Measurements from ENCODE around the gene RASGRF2. TPM values are rescaled to one million over a fixed set of nuclear protein-coding genes. Genes with fewer than 3 reads are reported as not detected.

The RASGRF2 gene
- total RNA-seq, 4 donors from 2014 or later = 3.8 to 9.1 (median 5.3) TPM

DNA sequence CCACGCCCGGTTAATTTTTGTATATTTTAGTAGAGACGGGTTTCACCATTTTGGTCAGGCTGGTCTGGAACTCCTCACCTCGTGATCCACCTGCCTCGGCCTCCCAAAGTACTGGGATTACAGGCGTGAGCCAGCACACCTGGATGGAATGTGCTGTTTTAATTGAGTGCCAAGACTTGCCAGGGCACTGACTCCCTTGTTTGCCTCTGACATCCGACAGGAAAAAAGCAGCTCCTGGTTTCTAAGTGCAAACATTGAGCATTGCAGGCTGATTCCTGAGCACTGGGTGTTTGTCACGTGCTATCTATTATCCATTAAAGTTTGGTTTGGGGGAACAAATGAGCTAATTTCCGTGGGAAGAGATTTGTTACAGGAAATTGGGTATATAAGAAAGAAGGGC, 202.3 kb downstream of the RASGRF2 start:
- TF ChIP-seq POLR2A (IDR thresholded peaks at IDR 0.05) (no peak), EP300 (IDR thresholded peaks at IDR 0.05) (no peak), POLR2AphosphoS5 (IDR thresholded peaks at IDR 0.05) (no peak)
- TF ChIP-seq, protein P1, sequence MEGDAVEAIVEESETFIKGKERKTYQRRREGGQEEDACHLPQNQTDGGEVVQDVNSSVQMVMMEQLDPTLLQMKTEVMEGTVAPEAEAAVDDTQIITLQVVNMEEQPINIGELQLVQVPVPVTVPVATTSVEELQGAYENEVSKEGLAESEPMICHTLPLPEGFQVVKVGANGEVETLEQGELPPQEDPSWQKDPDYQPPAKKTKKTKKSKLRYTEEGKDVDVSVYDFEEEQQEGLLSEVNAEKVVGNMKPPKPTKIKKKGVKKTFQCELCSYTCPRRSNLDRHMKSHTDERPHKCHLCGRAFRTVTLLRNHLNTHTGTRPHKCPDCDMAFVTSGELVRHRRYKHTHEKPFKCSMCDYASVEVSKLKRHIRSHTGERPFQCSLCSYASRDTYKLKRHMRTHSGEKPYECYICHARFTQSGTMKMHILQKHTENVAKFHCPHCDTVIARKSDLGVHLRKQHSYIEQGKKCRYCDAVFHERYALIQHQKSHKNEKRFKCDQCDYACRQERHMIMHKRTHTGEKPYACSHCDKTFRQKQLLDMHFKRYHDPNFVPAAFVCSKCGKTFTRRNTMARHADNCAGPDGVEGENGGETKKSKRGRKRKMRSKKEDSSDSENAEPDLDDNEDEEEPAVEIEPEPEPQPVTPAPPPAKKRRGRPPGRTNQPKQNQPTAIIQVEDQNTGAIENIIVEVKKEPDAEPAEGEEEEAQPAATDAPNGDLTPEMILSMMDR (IDR thresholded peaks at IDR 0.05) = no peak
- 79 to 86% methylated on average over 5 to 8 of the region's 9 CpGs for WGBS, 2 donors (ENCODE audit: low coverage in 1 of 2)
- H3K36me3 ChIP-seq = no peaks in the 10 kb centered on the region
- no peaks in the 10 kb centered on the region for H3K9me3 ChIP-seq
- no peaks in the 10 kb centered on the region for H3K27me3 ChIP-seq
- no peaks in the 10 kb centered on the region for H3K4me1 ChIP-seq
- no peak for ATAC-seq
- no peak overlapping the region for H3K4me3 ChIP-seq
- no peak overlapping the region for H3K27ac ChIP-seq

GRCh38 chr5:81163651-81164050, 203.5 kb downstream of the RASGRF2 start:
- TF ChIP-seq, protein P1 (IDR thresholded peaks at IDR 0.05) = no peak
- TF ChIP-seq EP300 (IDR thresholded peaks at IDR 0.05) (no peak), POLR2AphosphoS5 (IDR thresholded peaks at IDR 0.05) (no peak), POLR2A (IDR thresholded peaks at IDR 0.05) (no peak)
- 75 to 81% methylated on average over 3 of the region's 3 CpGs for WGBS, 2 donors (ENCODE audit: low coverage in 1 of 2)
- no peaks in the 10 kb centered on the region for H3K4me1 ChIP-seq
- no peaks in the 10 kb centered on the region for H3K9me3 ChIP-seq
- H3K27ac ChIP-seq = no peak overlapping the region
- no peak overlapping the region for H3K4me3 ChIP-seq
- H3K27me3 ChIP-seq = no peaks in the 10 kb centered on the region
- ATAC-seq = no peak
- no peaks in the 10 kb centered on the region for H3K36me3 ChIP-seq

GRCh38 chr5:81164476-81164875, 204.3 kb downstream of the RASGRF2 start:
- TF ChIP-seq EP300 (IDR thresholded peaks at IDR 0.05) (no peak), POLR2AphosphoS5 (IDR thresholded peaks at IDR 0.05) (no peak), POLR2A (IDR thresholded peaks at IDR 0.05) (no peak)
- TF ChIP-seq, protein P1 (IDR thresholded peaks at IDR 0.05) = no peak

GRCh38 chr5:81164936-81165335, 204.8 kb downstream of the RASGRF2 start:
- H3K9me3 ChIP-seq = no peaks in the 10 kb centered on the region
- 92 to 100% methylated on average over 2 to 5 of the region's 9 CpGs for WGBS, 2 donors (ENCODE audit: low coverage in 1 of 2)
- no peak overlapping the region for H3K4me3 ChIP-seq
- no peak for TF ChIP-seq POLR2AphosphoS5 (IDR thresholded peaks at IDR 0.05)
- TF ChIP-seq EP300 (IDR thresholded peaks at IDR 0.05) = no peak
- TF ChIP-seq, protein P1 (IDR thresholded peaks at IDR 0.05) = no peak
- TF ChIP-seq POLR2A (IDR thresholded peaks at IDR 0.05) = no peak
- ATAC-seq = no peak
- H3K4me1 ChIP-seq = no peaks in the 10 kb centered on the region
- H3K27ac ChIP-seq = no peak overlapping the region
- no peaks in the 10 kb centered on the region for H3K27me3 ChIP-seq
- H3K36me3 ChIP-seq = no peaks in the 10 kb centered on the region

More at GRCh38 chr5:81164476-81164875, 204.3 kb downstream of the RASGRF2 start:
- 83 to 94% methylated on average over 2 of the region's 2 CpGs for WGBS, 2 donors (ENCODE audit: low coverage in 1 of 2)
- Histone ChIP-seq H3K27ac (no peak overlapping the region), H3K36me3 (no peaks in the 10 kb centered on the region), H3K4me3 (no peak overlapping the region), H3K4me1 (no peaks in the 10 kb centered on the region), H3K27me3 (no peaks in the 10 kb centered on the region), H3K9me3 (no peaks in the 10 kb centered on the region)
- no peak for ATAC-seq

- no peak overlapping the region for H3K27ac ChIP-seq
- H3K9me3 ChIP-seq = no peaks in the 10 kb centered on the region
- 13 to 23% methylated on average over 2 to 3 of the region's 3 CpGs for WGBS, 2 donors (ENCODE audit: low coverage in 1 of 2)
- H3K27me3 ChIP-seq = no peaks in the 10 kb centered on the region
- ATAC-seq = no peak
- TF ChIP-seq, protein P1 (IDR thresholded peaks at IDR 0.05) = peak in 3 of 4 experiments; percentile 16 to 50 (median 18)
- TF ChIP-seq POLR2A (IDR thresholded peaks at IDR 0.05) = no peak
- TF ChIP-seq POLR2AphosphoS5 (IDR thresholded peaks at IDR 0.05) = no peak
- no peak for TF ChIP-seq EP300 (IDR thresholded peaks at IDR 0.05)
- no peak overlapping the region for H3K4me3 ChIP-seq
- H3K4me1 ChIP-seq = no peaks in the 10 kb centered on the region
- no peaks in the 10 kb centered on the region for H3K36me3 ChIP-seq
These were observed 205.4 kb downstream of the RASGRF2 start for GRCh38 chr5:81165493-81166119.
